Small intestine (tissue), 7 donors: ENCODE results near the gene ADAMTSL5. TPM values are rescaled to one million over a fixed set of nuclear protein-coding genes. Genes with fewer than 3 reads are reported as not detected.

Source experiments
- DNase-seq, 2 donors: peaks; one replicate each; pipeline versions ENCODE4 v3.0.0 to v3.0.0-alpha.2; 2013
- FAIRE-seq: peaks from 2 replicates; lab custom pipeline; 2012; peaks lifted over from hg19 to GRCh38; lab: Jason Lieb, UNC
- H3K27ac ChIP-seq, 3 donors: one replicate each; pipeline ENCODE4 v1.5.1; 2013; ENCODE audit warnings: low read length in 2 of 3, mild to moderate bottlenecking in 2 of 3, control low read depth in 1 of 3, inconsistent platforms in 1 of 3, low read depth in 1 of 3, moderate library complexity in 1 of 3
- H3K27me3 ChIP-seq, 3 donors: one replicate each; pipeline ENCODE4 v1.6.1; 2013; ENCODE audit warnings: low read length in 3 of 3, inconsistent platforms in 1 of 3; ENCODE audit not compliant: control insufficient read depth in 3 of 3, insufficient read depth in 3 of 3
- H3K36me3 ChIP-seq, 3 donors: one replicate each; pipeline ENCODE4 v1.6.1; 2013; ENCODE audit warnings: low read length in 3 of 3, inconsistent platforms in 1 of 3, low read depth in 1 of 3, mild to moderate bottlenecking in 1 of 3, moderate library complexity in 1 of 3; ENCODE audit not compliant: control insufficient read depth in 3 of 3, insufficient read depth in 2 of 3
- H3K4me1 ChIP-seq, 3 donors: one replicate each; pipeline ENCODE4 v1.6.1; 2013; ENCODE audit warnings: low read length in 2 of 3, inconsistent platforms in 1 of 3, low read depth in 1 of 3, mild to moderate bottlenecking in 1 of 3, moderate library complexity in 1 of 3; ENCODE audit not compliant: control insufficient read depth in 3 of 3, insufficient read depth in 2 of 3
- H3K4me3 ChIP-seq, 3 donors: one replicate each; pipeline ENCODE4 v1.5.1; 2013; ENCODE audit warnings: low read length in 3 of 3, control low read depth in 1 of 3, inconsistent platforms in 1 of 3, low read depth in 1 of 3, mild to moderate bottlenecking in 1 of 3, moderate library complexity in 1 of 3
- H3K9me3 ChIP-seq, 2 donors: one replicate each; pipeline ENCODE4 v1.6.1; 2013; ENCODE audit warnings: low read depth in 1 of 2, low read length in 1 of 2; ENCODE audit not compliant: control insufficient read depth in 2 of 2, insufficient read depth in 1 of 2
- WGBS, 3 donors: extraction: QIAGEN DNeasy Blood & Tissue Kit; methylation state at CpG; one replicate each; pipeline ENCODE4 v1.1.7; 2013; 5-methylcytosine and 5-hydroxymethylcytosine counted together
- polyA plus RNA-seq, 4 donors: library from polyadenylated mRNA; stranded (reverse) in 3 of 4; unstranded in 1 of 4; fragments of 200-250 nt in 3 of 4; fragments of 120-200 nt in 1 of 4; gene quantifications; one replicate each; pipeline versions ENCODE4 v1.2.1 to v1.2.3, GENCODE V29; 2013
- donor health status: healthy with polysubstance abuse.
- donor health status: control.
- donor health status: control.
- donor health status: Bipolar disorder and iron deficiency.
- donor health status: healthy.

Gene ADAMTSL5
- polyA plus RNA-seq, 4 donors: 6.4 to 24.8 (median 18.6) TPM

- H3K36me3 ChIP-seq: peaks cover 0 to 38% (median 0%) of the 10 kb centered on the region in 3 donors
- H3K9me3 ChIP-seq: peaks cover 0 to 5% of the 10 kb centered on the region in 2 donors
- FAIRE-seq: no peak
- WGBS, 3 donors: 81 to 86% (median 84%) methylated on average over 25 of the region's 25 CpGs
- peaks cover 0 to 73% (median 4%) of the 10 kb centered on the region in 3 donors for H3K4me1 ChIP-seq
- no peak overlapping the region for H3K4me3 ChIP-seq
- peaks cover 0 to 3% (median 0%) of the 10 kb centered on the region in 3 donors for H3K27me3 ChIP-seq
- no peak for DNase-seq
- peak overlapping the region in 2 of 3 donors; percentile 38 to 57 for H3K27ac ChIP-seq
These were observed 15.1 kb downstream of the ADAMTSL5 start for GRCh38 chr19:1497578-1498235.

GRCh38 chr19:1496714-1497577, 15.9 kb downstream of the ADAMTSL5 start:
- Histone ChIP-seq H3K27ac (peak overlapping the region in 2 of 3 donors; percentile 38 to 57), H3K9me3 (peaks cover 0 to 5% of the 10 kb centered on the region in 2 donors), H3K4me1 (peaks cover 0 to 68% (median 4%) of the 10 kb centered on the region in 3 donors), H3K27me3 (peaks cover 0 to 3% (median under 1%) of the 10 kb centered on the region in 3 donors), H3K4me3 (no peak overlapping the region), H3K36me3 (peaks cover 0 to 38% (median 0%) of the 10 kb centered on the region in 3 donors)
- 74 to 79% (median 78%) methylated on average over 33 to 39 of the region's 39 CpGs for WGBS, 3 donors
- DNase-seq (no peak), FAIRE-seq (no peak)

- H3K4me1 ChIP-seq: peaks cover 0 to 60% (median 4%) of the 10 kb centered on the region in 3 donors
- 81 to 86% (median 86%) methylated on average over 36 to 40 of the region's 40 CpGs for WGBS, 3 donors
- FAIRE-seq (no peak), DNase-seq (no peak)
- H3K27me3 ChIP-seq: peaks cover 0 to 6% (median 5%) of the 10 kb centered on the region in 3 donors
- H3K36me3 ChIP-seq: peaks cover 0 to 38% (median 0%) of the 10 kb centered on the region in 3 donors
- H3K9me3 ChIP-seq: peaks cover 0 to 5% of the 10 kb centered on the region in 2 donors
- no peak overlapping the region for H3K27ac ChIP-seq
- no peak overlapping the region for H3K4me3 ChIP-seq
These were observed 16.8 kb downstream of the ADAMTSL5 start for GRCh38 chr19:1495799-1496713.

- peaks cover 0 to 38% (median 0%) of the 10 kb centered on the region in 3 donors for H3K36me3 ChIP-seq
- FAIRE-seq (no peak), DNase-seq (no peak)
- peaks cover 0 to 58% (median 4%) of the 10 kb centered on the region in 3 donors for H3K4me1 ChIP-seq
- H3K4me3 ChIP-seq: no peak overlapping the region
- peaks cover 0 to 6% (median 5%) of the 10 kb centered on the region in 3 donors for H3K27me3 ChIP-seq
- WGBS, 3 donors: 87 to 88% (median 88%) methylated on average over 37 of the region's 37 CpGs
- no peak overlapping the region for H3K27ac ChIP-seq
- H3K9me3 ChIP-seq: peaks cover 0 to 5% of the 10 kb centered on the region in 2 donors
These were observed 17.6 kb downstream of the ADAMTSL5 start for GRCh38 chr19:1495051-1495798.

- FAIRE-seq (no peak), DNase-seq (peak in 1 of 2 donors; percentile 62)
- Histone ChIP-seq H3K4me3 (no peak overlapping the region), H3K27ac (peak overlapping the region; percentile 65 to 82 (median 80)), H3K36me3 (peaks cover 0 to 38% (median 0%) of the 10 kb centered on the region in 3 donors), H3K9me3 (no peaks in the 10 kb centered on the region), H3K27me3 (peaks cover 0 to 6% (median 5%) of the 10 kb centered on the region in 3 donors), H3K4me1 (peaks cover 2 to 66% (median 8%) of the 10 kb centered on the region in 3 donors)
- 26 to 48% (median 33%) methylated on average over 15 of the region's 15 CpGs for WGBS, 3 donors
These were observed 18.6 kb downstream of the ADAMTSL5 start for GRCh38 chr19:1494115-1494815.

- Histone ChIP-seq H3K27me3 (peaks cover 0 to 6% (median 5%) of the 10 kb centered on the region in 3 donors), H3K4me1 (peaks cover 2 to 59% (median 8%) of the 10 kb centered on the region in 3 donors), H3K36me3 (peaks cover 0 to 32% (median 0%) of the 10 kb centered on the region in 3 donors), H3K27ac (peak overlapping the region; percentile 65 to 97 (median 80)), H3K4me3 (peak overlapping the region in 2 of 3 donors; percentile 81 to 97), H3K9me3 (no peaks in the 10 kb centered on the region)
- FAIRE-seq (no peak), DNase-seq (peak; percentile 77 to 92)
- 21 to 59% (median 26%) methylated on average over 10 of the region's 10 CpGs for whole genome bisulfite sequencing, 3 donors
These were observed 20.3 kb downstream of the ADAMTSL5 start for GRCh38 chr19:1492474-1493006.

GRCh38 chr19:1491849-1492170, 21.0 kb downstream of the ADAMTSL5 start:
- peak overlapping the region in 2 of 3 donors; percentile 81 to 97 for H3K4me3 ChIP-seq

More at GRCh38 chr19:1491849-1492170, 21.0 kb downstream of the ADAMTSL5 start:
- 21 to 41% (median 33%) methylated on average over 12 of the region's 12 CpGs for WGBS, 3 donors
- H3K36me3 ChIP-seq: peaks cover 0 to 25% (median 0%) of the 10 kb centered on the region in 3 donors
- peaks cover 0 to 6% (median 2%) of the 10 kb centered on the region in 3 donors for H3K27me3 ChIP-seq
- H3K27ac ChIP-seq: peak overlapping the region; percentile 65 to 97 (median 80)
- H3K9me3 ChIP-seq: no peaks in the 10 kb centered on the region
- no peak for FAIRE-seq
- H3K4me1 ChIP-seq: peaks cover 2 to 51% (median 8%) of the 10 kb centered on the region in 3 donors
- DNase-seq: peak; percentile 37 to 53
